ENCODE results near the gene ZNF3.

- TF ChIP-seq, protein P1, sequence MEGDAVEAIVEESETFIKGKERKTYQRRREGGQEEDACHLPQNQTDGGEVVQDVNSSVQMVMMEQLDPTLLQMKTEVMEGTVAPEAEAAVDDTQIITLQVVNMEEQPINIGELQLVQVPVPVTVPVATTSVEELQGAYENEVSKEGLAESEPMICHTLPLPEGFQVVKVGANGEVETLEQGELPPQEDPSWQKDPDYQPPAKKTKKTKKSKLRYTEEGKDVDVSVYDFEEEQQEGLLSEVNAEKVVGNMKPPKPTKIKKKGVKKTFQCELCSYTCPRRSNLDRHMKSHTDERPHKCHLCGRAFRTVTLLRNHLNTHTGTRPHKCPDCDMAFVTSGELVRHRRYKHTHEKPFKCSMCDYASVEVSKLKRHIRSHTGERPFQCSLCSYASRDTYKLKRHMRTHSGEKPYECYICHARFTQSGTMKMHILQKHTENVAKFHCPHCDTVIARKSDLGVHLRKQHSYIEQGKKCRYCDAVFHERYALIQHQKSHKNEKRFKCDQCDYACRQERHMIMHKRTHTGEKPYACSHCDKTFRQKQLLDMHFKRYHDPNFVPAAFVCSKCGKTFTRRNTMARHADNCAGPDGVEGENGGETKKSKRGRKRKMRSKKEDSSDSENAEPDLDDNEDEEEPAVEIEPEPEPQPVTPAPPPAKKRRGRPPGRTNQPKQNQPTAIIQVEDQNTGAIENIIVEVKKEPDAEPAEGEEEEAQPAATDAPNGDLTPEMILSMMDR (IDR thresholded peaks at IDR 0.05), result no peak
- no peak for TF ChIP-seq POLR2A (IDR thresholded peaks at IDR 0.05)
Measured at GRCh38 chr7:100127866-100128636, 46.5 kb upstream of the ZNF3 start.

All from prostate gland (tissue), 2 donors.